Smooth muscle cell of the brain vasculature (primary cell): ENCODE measurements around the gene KLHL3.

ENCODE experiments used
- DNase-seq: peaks from one replicate; pipeline ENCODE4 v3.0.0-alpha.2; 2012; ENCODE audit warnings: low read depth, low spot score

Gene KLHL3

GRCh38 chr5:137611794-137612435 is 124.0 kb downstream of the KLHL3 start:
- DNase-seq, result no peak

DNA sequence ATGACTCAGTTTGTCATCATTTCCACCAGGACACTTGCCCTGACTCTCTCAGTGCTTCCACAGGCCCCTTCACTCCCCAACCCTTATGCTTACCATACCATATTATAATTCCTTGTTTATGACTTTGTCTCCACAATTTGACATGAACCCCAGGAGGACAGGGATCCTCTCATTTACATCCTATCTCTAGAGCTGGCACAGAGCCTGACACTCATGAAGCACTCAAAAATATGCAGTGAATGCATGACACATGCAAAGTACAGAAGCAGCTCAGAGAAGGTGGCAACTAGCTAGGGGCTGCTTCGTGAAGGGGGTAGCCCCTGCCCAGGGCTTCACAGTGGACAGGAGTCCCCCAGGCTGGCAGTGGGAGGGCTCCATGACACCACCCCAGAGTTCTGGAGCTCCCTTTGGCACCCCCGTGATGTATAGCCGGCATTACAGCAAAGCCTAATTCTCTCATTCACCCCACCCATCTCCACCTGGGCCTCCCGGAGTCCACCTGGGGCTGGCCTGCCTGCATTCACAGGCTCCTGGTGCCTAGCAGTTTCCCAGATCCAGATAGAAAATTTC is 124.8 kb downstream of the KLHL3 start:
- no peak for DNase-seq

GRCh38 chr5:137610598-137610997 is 125.3 kb downstream of the KLHL3 start:
- DNase-seq, result no peak

DNA sequence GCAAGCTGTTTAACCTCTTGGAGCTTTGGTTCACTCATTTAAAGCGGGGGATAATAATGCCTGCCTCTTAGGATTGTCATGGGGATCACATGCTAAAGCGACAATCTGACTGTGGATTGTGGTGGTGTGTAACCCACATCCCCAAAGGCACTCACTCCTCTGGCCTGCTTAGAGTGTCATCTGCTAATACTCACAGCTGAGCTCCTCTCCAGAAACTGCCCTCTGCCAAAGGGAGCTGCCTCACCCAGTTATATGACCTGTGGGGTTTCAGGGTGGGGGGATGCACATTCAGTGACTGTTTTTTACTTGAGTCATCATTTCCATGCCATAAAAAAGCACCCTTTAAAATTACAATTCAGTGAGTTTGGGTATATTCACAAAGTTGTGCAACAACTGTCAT is 126.8 kb downstream of the KLHL3 start:
- DNase-seq, result no peak

DNA sequence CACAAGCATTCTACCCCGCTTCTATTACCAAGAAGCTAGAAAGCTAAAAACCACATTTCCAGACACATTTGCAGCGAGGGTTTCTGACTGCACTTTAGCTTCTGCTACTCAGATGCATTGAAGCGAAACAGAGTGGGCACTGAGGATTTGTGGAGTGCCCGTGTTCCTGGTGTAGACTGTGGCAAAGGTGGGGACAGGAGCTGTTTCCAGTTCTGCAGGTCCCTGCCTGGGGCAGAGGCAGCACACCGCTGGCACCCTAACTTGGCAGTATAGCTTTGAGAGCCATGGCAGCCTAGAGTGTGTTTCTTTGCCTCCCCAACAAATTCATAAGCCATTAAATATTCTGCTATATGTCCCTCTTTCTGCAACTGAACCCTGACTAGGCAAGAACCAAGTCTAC is 128.1 kb downstream of the KLHL3 start:
- no peak for DNase-seq

GRCh38 chr5:137606401-137606800 is 129.5 kb downstream of the KLHL3 start:
- DNase-seq, result no peak

DNA sequence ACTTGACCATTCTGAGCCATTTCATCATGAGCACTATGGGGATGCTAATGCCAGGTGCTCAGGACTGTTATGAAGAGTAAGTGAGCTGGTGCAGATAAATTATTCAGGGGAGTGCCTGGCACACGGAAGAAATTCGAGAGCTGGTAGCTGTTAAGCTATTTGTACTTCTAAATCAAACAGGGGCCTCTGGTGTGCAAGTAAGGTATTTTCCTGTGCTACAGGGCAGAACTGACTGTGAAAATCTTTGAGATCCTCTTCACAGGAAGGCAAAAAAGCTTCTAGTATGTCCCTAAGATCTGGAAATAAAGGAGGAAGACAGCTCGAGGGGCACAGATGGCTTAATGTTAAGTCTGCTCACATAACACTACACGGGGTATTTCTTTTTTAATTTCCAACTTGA is 130.5 kb downstream of the KLHL3 start:
- DNase-seq, result no peak

DNA sequence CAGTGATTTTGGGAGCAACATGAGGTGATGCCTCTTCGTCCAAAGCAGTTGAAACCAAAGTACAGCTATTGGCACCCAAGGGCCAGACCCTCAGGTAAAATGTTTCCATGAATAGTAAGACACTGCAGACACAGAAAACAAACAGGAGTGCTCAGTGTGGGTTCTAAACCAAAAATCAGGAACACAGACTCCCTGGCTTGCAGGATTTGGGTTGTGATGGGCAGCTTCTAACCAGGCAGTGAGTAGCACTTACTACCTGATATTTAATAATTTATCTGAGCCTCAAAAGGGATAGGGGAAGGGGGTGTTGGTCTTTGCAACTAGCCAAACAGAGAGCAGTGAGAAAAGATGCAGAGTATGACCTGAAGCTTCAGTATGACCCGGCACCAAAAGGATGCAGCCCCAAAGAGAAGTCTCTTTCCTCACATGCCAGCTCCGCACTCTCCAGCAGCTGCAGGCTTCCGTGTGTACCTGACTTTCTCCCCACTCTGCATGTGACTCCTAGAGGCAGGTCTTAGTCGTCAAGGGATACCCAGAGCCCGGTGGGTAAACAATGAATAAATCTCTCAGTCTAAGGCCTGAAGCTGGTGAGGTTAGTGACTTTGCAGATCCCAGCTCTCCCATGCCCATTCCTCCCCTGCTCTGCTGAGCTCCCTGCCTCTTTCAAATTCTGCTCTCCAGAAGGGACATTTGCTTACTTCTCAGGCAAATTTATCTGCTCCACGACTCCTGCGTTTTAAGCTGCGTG is 131.4 kb downstream of the KLHL3 start:
- DNase-seq, result no peak

GRCh38 chr5:137603891-137604290 is 132.0 kb downstream of the KLHL3 start:
- DNase-seq, result no peak

DNA sequence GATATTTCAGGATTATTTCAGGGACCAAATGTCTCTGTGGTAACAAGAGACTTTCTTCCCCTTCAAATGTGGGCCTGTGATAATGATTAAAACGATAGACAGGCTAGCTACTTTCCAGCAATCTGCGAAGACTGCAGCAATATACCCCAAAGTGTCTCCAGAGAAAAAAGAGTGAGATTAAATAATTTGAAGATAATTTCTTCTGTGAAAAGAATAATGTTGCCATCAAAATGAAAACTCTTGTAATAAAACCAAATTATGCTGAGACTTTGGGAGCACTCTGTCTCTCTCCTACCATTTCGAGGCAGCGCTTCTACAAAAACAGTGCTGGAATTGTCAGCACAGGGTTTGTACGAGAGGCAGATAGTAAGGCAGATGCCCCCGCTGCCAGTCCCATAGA is 132.5 kb downstream of the KLHL3 start:
- DNase-seq, result no peak

DNA sequence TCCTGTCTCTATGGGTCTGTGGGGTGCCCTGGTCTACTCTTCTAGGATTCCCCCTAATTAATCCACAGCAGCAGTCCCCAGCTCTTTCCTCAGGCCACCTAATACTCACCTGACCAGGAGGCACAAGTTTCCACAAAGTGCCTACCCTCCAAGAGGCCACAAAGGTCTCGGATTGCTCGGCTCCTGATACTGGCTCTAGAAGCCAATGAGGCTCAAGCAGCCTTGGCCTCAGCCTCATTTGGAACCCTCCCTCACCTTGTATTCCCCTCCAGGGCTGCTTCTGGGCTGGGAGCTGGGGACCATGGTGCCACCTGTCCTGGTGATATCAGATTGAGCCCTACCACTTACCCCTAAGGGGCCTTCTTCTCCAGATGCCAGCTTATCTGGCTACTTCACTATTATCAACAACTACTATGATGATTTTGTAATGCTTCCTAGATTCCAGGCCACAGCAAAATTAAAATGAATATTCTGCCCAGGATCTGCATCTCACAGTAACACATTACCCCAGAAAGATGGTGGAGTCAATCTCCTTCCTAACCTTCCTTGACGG is 133.1 kb downstream of the KLHL3 start:
- DNase-seq, result no peak

- DNase-seq, result no peak
Observed at GRCh38 chr5:137600721-137601360, 135.0 kb downstream of the KLHL3 start.

- DNase-seq, result no peak
Observed at GRCh38 chr5:137599457-137599856, 136.4 kb downstream of the KLHL3 start.

DNA sequence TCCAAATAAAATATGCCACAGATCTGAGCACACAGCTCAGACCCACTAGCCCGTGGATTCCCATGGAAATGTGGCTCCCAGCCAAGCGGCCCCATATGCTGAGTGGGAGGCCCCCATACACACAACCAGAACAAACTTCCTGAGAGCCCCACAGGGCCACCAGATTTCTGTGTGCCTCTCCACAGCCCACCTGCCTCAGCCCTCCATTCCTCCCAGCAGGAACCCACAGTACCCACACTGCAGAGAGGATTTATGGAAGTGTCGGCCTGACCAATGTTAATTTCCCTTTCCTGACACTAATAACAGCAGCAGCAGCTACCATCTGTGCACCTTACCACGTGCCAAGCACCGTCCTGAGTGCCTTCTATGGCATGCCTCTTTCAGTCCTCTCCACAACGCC is 137.5 kb downstream of the KLHL3 start:
- no peak for DNase-seq

GRCh38 chr5:137596941-137597340 is 138.9 kb downstream of the KLHL3 start:
- DNase-seq, result no peak

GRCh38 chr5:137595396-137596079 is 140.4 kb downstream of the KLHL3 start:
- no peak for DNase-seq

GRCh38 chr5:137594717-137595116 is 141.2 kb downstream of the KLHL3 start:
- no peak for DNase-seq

DNA sequence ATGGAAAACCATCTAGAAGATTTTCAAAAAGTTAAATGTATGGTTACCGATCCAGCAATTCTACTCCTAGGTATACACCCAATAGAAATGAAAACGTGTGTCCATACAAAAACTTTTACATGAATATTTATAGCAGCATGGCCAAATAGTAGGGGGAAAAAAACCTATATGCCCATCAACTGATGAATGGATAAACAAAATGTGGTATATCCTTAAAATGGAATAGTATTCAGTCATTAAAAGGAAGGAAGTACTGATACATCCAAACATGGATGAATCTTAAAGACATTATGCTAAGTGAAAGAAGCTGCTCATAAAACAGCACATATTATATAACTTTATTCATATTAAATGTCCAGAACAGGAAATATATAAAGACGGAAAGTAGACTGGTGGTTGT is 143.6 kb downstream of the KLHL3 start:
- DNase-seq, result no peak

DNA sequence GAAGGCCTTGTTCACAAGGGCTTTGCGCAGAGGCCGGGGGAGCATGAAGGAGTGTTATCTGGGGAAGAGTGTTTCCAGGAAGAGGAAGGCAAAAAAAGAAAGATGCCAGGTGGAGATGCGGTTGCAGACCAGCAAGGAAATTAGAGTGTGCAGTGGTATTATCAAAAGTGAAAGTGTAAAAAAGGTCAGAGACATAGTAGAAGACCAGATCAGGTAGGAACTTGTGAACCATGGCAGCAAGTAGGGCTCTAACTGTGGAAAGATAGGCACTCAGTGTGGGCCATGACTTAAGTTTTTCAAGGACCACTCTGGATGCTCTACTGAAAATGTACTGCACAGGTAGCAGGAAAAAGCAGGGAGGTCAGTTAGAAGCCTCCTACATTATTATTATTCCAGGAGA is 146.7 kb downstream of the KLHL3 start:
- DNase-seq, result no peak

GRCh38 chr5:137587919-137588318 is 148.0 kb downstream of the KLHL3 start:
- DNase-seq, result no peak

DNA sequence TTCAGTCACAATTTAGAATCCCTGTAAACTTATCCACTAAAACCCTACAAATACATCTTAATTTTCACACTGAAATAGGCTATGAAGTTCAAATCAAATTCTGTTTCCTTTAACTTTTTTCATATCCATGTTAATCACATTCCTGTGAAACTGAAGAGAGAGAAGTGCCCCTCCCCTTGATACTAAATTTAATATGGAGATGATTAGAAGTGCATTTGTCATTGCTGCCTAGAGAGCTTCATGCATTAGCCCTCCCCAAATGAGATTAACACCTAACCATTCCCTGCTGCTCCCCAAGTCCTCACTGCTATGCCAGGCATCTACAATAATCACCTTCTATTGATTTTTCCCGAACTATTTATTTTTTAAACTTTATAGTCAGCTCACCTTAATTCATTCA is 151.6 kb downstream of the KLHL3 start:
- no peak for DNase-seq

DNA sequence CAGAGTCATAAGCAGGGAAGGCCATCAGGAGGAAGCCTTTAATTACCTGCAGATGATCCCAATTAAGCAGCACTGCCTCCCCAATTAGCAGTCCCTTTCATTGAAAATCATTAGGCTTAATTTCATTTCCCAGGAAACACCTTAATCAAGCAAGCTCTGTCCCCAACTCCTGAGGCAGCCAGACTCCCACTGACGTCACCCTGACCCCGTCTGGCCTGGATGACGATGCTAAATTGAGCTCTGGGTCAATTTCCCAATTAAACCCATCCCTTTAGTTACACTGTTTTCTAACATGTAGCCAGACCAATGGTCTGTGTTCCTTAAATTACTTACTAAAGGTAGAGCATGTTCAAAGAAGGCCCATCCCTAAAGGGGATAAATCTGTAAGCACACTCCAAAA is 152.8 kb downstream of the KLHL3 start:
- DNase-seq, result no peak
